KBM-7 (cell line): ENCODE results near the gene CAMK2B.
"Not testable (repeated sequence)": the region's sequence is repeated elsewhere in the genome, so short reads cannot be mapped to it uniquely, and the experiment has no call there.

Experiments
- DNase-seq: peaks from one replicate; pipeline ENCODE4 v3.0.0-alpha.2; 2015
- in situ Hi-C: fragments of 300-500 bp; cut with MboI; formaldehyde crosslinking; loops from 2 replicates; pipeline ENCODE4 v1.14.3; 2020; ENCODE audit warnings: low sequenced_read_pairs, low pct_unique_long_range_greater_than_20kb, mixed read lengths

Gene CAMK2B

GRCh38 chr7:44213877-44214388 is 111.5 kb downstream of the CAMK2B start:
- in situ Hi-C loops = no loop called here

GRCh38 chr7:44213206-44213876 is 112.1 kb downstream of the CAMK2B start:
- DNase-seq = no peak
- in situ Hi-C loops = no loop called here

More at GRCh38 chr7:44213877-44214388, 111.5 kb downstream of the CAMK2B start:
- DNase-seq = no peak

GRCh38 chr7:44212581-44213184 is 112.7 kb downstream of the CAMK2B start:
- DNase-seq = no peak
- in situ Hi-C loops = no loop called here

- DNase-seq = no peak
- in situ Hi-C loops = no loop called here
Observed at GRCh38 chr7:44212018-44212417, 113.4 kb downstream of the CAMK2B start.

GRCh38 chr7:44211126-44211675 is 114.2 kb downstream of the CAMK2B start:
- in situ Hi-C loops = no loop called here
- no peak for DNase-seq

GRCh38 chr7:44210107-44210506 is 115.3 kb downstream of the CAMK2B start:
- in situ Hi-C loops = no loop called here
- no peak for DNase-seq

- in situ Hi-C loops = no loop called here
- no peak for DNase-seq
Observed at GRCh38 chr7:44208085-44208484, 117.3 kb downstream of the CAMK2B start.

GRCh38 chr7:44206008-44206407 is 119.4 kb downstream of the CAMK2B start:
- in situ Hi-C loops = no loop called here

GRCh38 chr7:44201813-44202212 is 123.6 kb downstream of the CAMK2B start:
- DNase-seq = no peak
- in situ Hi-C loops = no loop called here

More at GRCh38 chr7:44206008-44206407, 119.4 kb downstream of the CAMK2B start:
- DNase-seq = no peak

- peak; percentile 97 for DNase-seq
- in situ Hi-C loops = no loop called here
Observed at GRCh38 chr7:44200699-44201461, 124.5 kb downstream of the CAMK2B start, which contains the start of gene YKT6. TSS of gene YKT6 (plus strand) at chr7:44200978. CDS start at chr7:44201136, 158 bp downstream.

- in situ Hi-C loops, DNase-seq: not testable (repeated sequence)
Observed at GRCh38 chr7:44200163-44200562, 125.2 kb downstream of the CAMK2B start.

- DNase-seq = no peak
- in situ Hi-C loops = no loop called here
Observed at GRCh38 chr7:44197474-44197873, 127.9 kb downstream of the CAMK2B start.

GRCh38 chr7:44196450-44196872 is 128.9 kb downstream of the CAMK2B start:
- peak; percentile 62 for DNase-seq
- in situ Hi-C loops = no loop called here

- no peak for DNase-seq
- in situ Hi-C loops = no loop called here
Observed at GRCh38 chr7:44195889-44196288, 129.5 kb downstream of the CAMK2B start.

GRCh38 chr7:44194562-44195145 is 130.7 kb downstream of the CAMK2B start:
- DNase-seq = no peak
- in situ Hi-C loops = no loop called here

- in situ Hi-C loops = no loop called here
- no peak for DNase-seq
Observed at GRCh38 chr7:44194069-44194468, 131.3 kb downstream of the CAMK2B start.

GRCh38 chr7:44193011-44193802 is 132.2 kb downstream of the CAMK2B start:
- in situ Hi-C loops = no loop called here
- DNase-seq = no peak

- in situ Hi-C loops = no loop called here
- DNase-seq = no peak
Observed at GRCh38 chr7:44191171-44191570, 134.2 kb downstream of the CAMK2B start.
